Measurements from ENCODE around the gene PPIF.
A peak's percentile ranks its signal among the peaks of the same experiment; 100 is the strongest.

PPIF gene

GRCh38 chr10:79392506-79393176 is 45.4 kb downstream of the PPIF start:
- H3K4me3 ChIP-seq (ENCODE audit: low read length in 2 of 2) = no peak overlapping the region
- no peak overlapping the region for H3K9ac ChIP-seq (ENCODE audit: low read depth in 1 of 2, low read length in 2 of 2)
- H3K36me3 ChIP-seq (ENCODE audit: control insufficient read depth in 2 of 2, insufficient read depth in 2 of 2, low read length in 2 of 2) = no peaks in the 10 kb centered on the region
- H3K4me1 ChIP-seq (ENCODE audit: control insufficient read depth in 2 of 2, insufficient read depth in 2 of 2, low read length in 2 of 2) = peaks cover 0 to 2% of the 10 kb centered on the region in 2 donors
- H3K27ac ChIP-seq (ENCODE audit: low read depth in 2 of 2, low read length in 2 of 2) = no peak overlapping the region
- H3K9me3 ChIP-seq (ENCODE audit: control insufficient read depth in 2 of 2, low read length in 2 of 2) = no peaks in the 10 kb centered on the region
- H3K27me3 ChIP-seq (ENCODE audit: control insufficient read depth in 2 of 2, insufficient read depth in 2 of 2, low read length in 2 of 2) = no peaks in the 10 kb centered on the region

GRCh38 chr10:79393221-79393923 is 46.1 kb downstream of the PPIF start:
- Histone ChIP-seq H3K4me3 (ENCODE audit: low read length in 2 of 2) (no peak overlapping the region), H3K9me3 (ENCODE audit: control insufficient read depth in 2 of 2, low read length in 2 of 2) (no peaks in the 10 kb centered on the region), H3K27ac (ENCODE audit: low read depth in 2 of 2, low read length in 2 of 2) (no peak overlapping the region), H3K27me3 (ENCODE audit: control insufficient read depth in 2 of 2, insufficient read depth in 2 of 2, low read length in 2 of 2) (no peaks in the 10 kb centered on the region), H3K4me1 (ENCODE audit: control insufficient read depth in 2 of 2, insufficient read depth in 2 of 2, low read length in 2 of 2) (peaks cover 7 to 8% of the 10 kb centered on the region in 2 donors), H3K36me3 (ENCODE audit: control insufficient read depth in 2 of 2, insufficient read depth in 2 of 2, low read length in 2 of 2) (no peaks in the 10 kb centered on the region), H3K9ac (ENCODE audit: low read depth in 1 of 2, low read length in 2 of 2) (no peak overlapping the region)

GRCh38 chr10:79393924-79394610 is 46.8 kb downstream of the PPIF start:
- Histone ChIP-seq H3K27ac (ENCODE audit: low read depth in 2 of 2, low read length in 2 of 2) (no peak overlapping the region), H3K36me3 (ENCODE audit: control insufficient read depth in 2 of 2, insufficient read depth in 2 of 2, low read length in 2 of 2) (no peaks in the 10 kb centered on the region), H3K4me1 (ENCODE audit: control insufficient read depth in 2 of 2, insufficient read depth in 2 of 2, low read length in 2 of 2) (peaks cover 13 to 15% of the 10 kb centered on the region in 2 donors), H3K9ac (ENCODE audit: low read depth in 1 of 2, low read length in 2 of 2) (no peak overlapping the region), H3K4me3 (ENCODE audit: low read length in 2 of 2) (no peak overlapping the region), H3K27me3 (ENCODE audit: control insufficient read depth in 2 of 2, insufficient read depth in 2 of 2, low read length in 2 of 2) (no peaks in the 10 kb centered on the region), H3K9me3 (ENCODE audit: control insufficient read depth in 2 of 2, low read length in 2 of 2) (no peaks in the 10 kb centered on the region)

GRCh38 chr10:79394664-79395063 is 47.4 kb downstream of the PPIF start:
- Histone ChIP-seq H3K27ac (ENCODE audit: low read depth in 2 of 2, low read length in 2 of 2) (no peak overlapping the region), H3K4me1 (ENCODE audit: control insufficient read depth in 2 of 2, insufficient read depth in 2 of 2, low read length in 2 of 2) (peaks cover 17 to 21% of the 10 kb centered on the region in 2 donors)

GRCh38 chr10:79396520-79396919 is 49.3 kb downstream of the PPIF start:
- Histone ChIP-seq H3K27ac (ENCODE audit: low read depth in 2 of 2, low read length in 2 of 2) (no peak overlapping the region), H3K4me3 (ENCODE audit: low read length in 2 of 2) (no peak overlapping the region), H3K27me3 (ENCODE audit: control insufficient read depth in 2 of 2, insufficient read depth in 2 of 2, low read length in 2 of 2) (no peaks in the 10 kb centered on the region), H3K4me1 (ENCODE audit: control insufficient read depth in 2 of 2, insufficient read depth in 2 of 2, low read length in 2 of 2) (peaks cover 21 to 27% of the 10 kb centered on the region in 2 donors), H3K36me3 (ENCODE audit: control insufficient read depth in 2 of 2, insufficient read depth in 2 of 2, low read length in 2 of 2) (no peaks in the 10 kb centered on the region), H3K9me3 (ENCODE audit: control insufficient read depth in 2 of 2, low read length in 2 of 2) (no peaks in the 10 kb centered on the region), H3K9ac (ENCODE audit: low read depth in 1 of 2, low read length in 2 of 2) (no peak overlapping the region)

More at GRCh38 chr10:79394664-79395063, 47.4 kb downstream of the PPIF start:
- no peaks in the 10 kb centered on the region for H3K27me3 ChIP-seq (ENCODE audit: control insufficient read depth in 2 of 2, insufficient read depth in 2 of 2, low read length in 2 of 2)
- no peaks in the 10 kb centered on the region for H3K36me3 ChIP-seq (ENCODE audit: control insufficient read depth in 2 of 2, insufficient read depth in 2 of 2, low read length in 2 of 2)
- H3K9ac ChIP-seq (ENCODE audit: low read depth in 1 of 2, low read length in 2 of 2) = no peak overlapping the region
- no peak overlapping the region for H3K4me3 ChIP-seq (ENCODE audit: low read length in 2 of 2)
- no peaks in the 10 kb centered on the region for H3K9me3 ChIP-seq (ENCODE audit: control insufficient read depth in 2 of 2, low read length in 2 of 2)

GRCh38 chr10:79397051-79397450 is 49.8 kb downstream of the PPIF start:
- H3K9me3 ChIP-seq (ENCODE audit: control insufficient read depth in 2 of 2, low read length in 2 of 2) = no peaks in the 10 kb centered on the region
- no peaks in the 10 kb centered on the region for H3K27me3 ChIP-seq (ENCODE audit: control insufficient read depth in 2 of 2, insufficient read depth in 2 of 2, low read length in 2 of 2)
- H3K4me3 ChIP-seq (ENCODE audit: low read length in 2 of 2) = no peak overlapping the region
- H3K27ac ChIP-seq (ENCODE audit: low read depth in 2 of 2, low read length in 2 of 2) = peak overlapping the region in 1 of 2 donors; percentile 90
- no peaks in the 10 kb centered on the region for H3K36me3 ChIP-seq (ENCODE audit: control insufficient read depth in 2 of 2, insufficient read depth in 2 of 2, low read length in 2 of 2)
- H3K4me1 ChIP-seq (ENCODE audit: control insufficient read depth in 2 of 2, insufficient read depth in 2 of 2, low read length in 2 of 2) = peaks cover 21 to 32% of the 10 kb centered on the region in 2 donors
- no peak overlapping the region for H3K9ac ChIP-seq (ENCODE audit: low read depth in 1 of 2, low read length in 2 of 2)

- no peaks in the 10 kb centered on the region for H3K9me3 ChIP-seq (ENCODE audit: control insufficient read depth in 2 of 2, low read length in 2 of 2)
- no peak overlapping the region for H3K9ac ChIP-seq (ENCODE audit: low read depth in 1 of 2, low read length in 2 of 2)
- no peaks in the 10 kb centered on the region for H3K36me3 ChIP-seq (ENCODE audit: control insufficient read depth in 2 of 2, insufficient read depth in 2 of 2, low read length in 2 of 2)
- H3K4me1 ChIP-seq (ENCODE audit: control insufficient read depth in 2 of 2, insufficient read depth in 2 of 2, low read length in 2 of 2) = peaks cover 24 to 32% of the 10 kb centered on the region in 2 donors
- H3K27me3 ChIP-seq (ENCODE audit: control insufficient read depth in 2 of 2, insufficient read depth in 2 of 2, low read length in 2 of 2) = no peaks in the 10 kb centered on the region
- no peak overlapping the region for H3K4me3 ChIP-seq (ENCODE audit: low read length in 2 of 2)
- peak overlapping the region; percentile 38 to 90 for H3K27ac ChIP-seq (ENCODE audit: low read depth in 2 of 2, low read length in 2 of 2)
These were observed 50.5 kb downstream of the PPIF start for GRCh38 chr10:79397575-79398303.

GRCh38 chr10:79398642-79399041 is 51.4 kb downstream of the PPIF start:
- Histone ChIP-seq H3K4me3 (ENCODE audit: low read length in 2 of 2) (no peak overlapping the region), H3K36me3 (ENCODE audit: control insufficient read depth in 2 of 2, insufficient read depth in 2 of 2, low read length in 2 of 2) (no peaks in the 10 kb centered on the region), H3K4me1 (ENCODE audit: control insufficient read depth in 2 of 2, insufficient read depth in 2 of 2, low read length in 2 of 2) (peaks cover 26 to 32% of the 10 kb centered on the region in 2 donors), H3K9me3 (ENCODE audit: control insufficient read depth in 2 of 2, low read length in 2 of 2) (no peaks in the 10 kb centered on the region), H3K9ac (ENCODE audit: low read depth in 1 of 2, low read length in 2 of 2) (peak overlapping the region in 1 of 2 donors; percentile 29), H3K27ac (ENCODE audit: low read depth in 2 of 2, low read length in 2 of 2) (peak overlapping the region; percentile 88 to 90), H3K27me3 (ENCODE audit: control insufficient read depth in 2 of 2, insufficient read depth in 2 of 2, low read length in 2 of 2) (no peaks in the 10 kb centered on the region)

- peak overlapping the region; percentile 1 to 29 for H3K9ac ChIP-seq (ENCODE audit: low read depth in 1 of 2, low read length in 2 of 2)
- H3K9me3 ChIP-seq (ENCODE audit: control insufficient read depth in 2 of 2, low read length in 2 of 2) = no peaks in the 10 kb centered on the region
- H3K27ac ChIP-seq (ENCODE audit: low read depth in 2 of 2, low read length in 2 of 2) = peak overlapping the region; percentile 88 to 90
- no peaks in the 10 kb centered on the region for H3K27me3 ChIP-seq (ENCODE audit: control insufficient read depth in 2 of 2, insufficient read depth in 2 of 2, low read length in 2 of 2)
- peaks cover 27 to 32% of the 10 kb centered on the region in 2 donors for H3K4me1 ChIP-seq (ENCODE audit: control insufficient read depth in 2 of 2, insufficient read depth in 2 of 2, low read length in 2 of 2)
- no peaks in the 10 kb centered on the region for H3K36me3 ChIP-seq (ENCODE audit: control insufficient read depth in 2 of 2, insufficient read depth in 2 of 2, low read length in 2 of 2)
- peak overlapping the region in 1 of 2 donors; percentile 2 for H3K4me3 ChIP-seq (ENCODE audit: low read length in 2 of 2)
These were observed 52.1 kb downstream of the PPIF start for GRCh38 chr10:79399223-79399831.

Measured in mucosa of rectum (tissue), 2 donors.